GM12891 (cell line): ENCODE results near the gene XPC.

Experiments used
- DNase-seq: peaks from one replicate; pipeline ENCODE4 v3.0.0; 2011; ENCODE audit warnings: low spot score; ENCODE audit not compliant: insufficient read length
- FAIRE-seq: peaks from 2 replicates; lab custom pipeline; 2011; peaks lifted over from hg19 to GRCh38; lab: Jason Lieb, UNC
- PAX5 ChIP-seq: IDR thresholded peaks from 2 replicates; pipeline ENCODE4 v1.6.1; 2011; ENCODE audit warnings: low read length, moderate library complexity, mild to moderate bottlenecking; ENCODE audit not compliant: insufficient read depth, severe bottlenecking
- POLR2A ChIP-seq: IDR thresholded peaks from 2 replicates; pipeline ENCODE4 v1.6.1; 2011; ENCODE audit warnings: low read depth, low read length, control low read depth
- POLR2AphosphoS5 ChIP-seq: IDR thresholded peaks from 2 replicates; pipeline ENCODE4 v1.6.1; 2011; ENCODE audit warnings: low read depth, low read length, control low read depth
- POU2F2 ChIP-seq: IDR thresholded peaks from 2 replicates; pipeline ENCODE4 v1.6.1; 2011; ENCODE audit warnings: low read depth, mild to moderate bottlenecking, control low read depth, low read length, moderate library complexity
- SPI1 ChIP-seq: IDR thresholded peaks from 2 replicates; pipeline ENCODE4 v1.6.1; 2011; ENCODE audit warnings: low read depth, low read length, control low read depth
- TAF1 ChIP-seq: IDR thresholded peaks from 2 replicates; pipeline ENCODE4 v1.6.1; 2011; ENCODE audit warnings: low read depth, low read length, control low read depth

Gene XPC

GRCh38 chr3:14172496-14172895 lies 5.9 kb downstream of the XPC start:
- no peak for DNase-seq
- TF ChIP-seq SPI1 (no peak), POLR2A (no peak), PAX5 (no peak), POU2F2 (no peak), TAF1 (no peak), POLR2AphosphoS5 (no peak)
- no peak for FAIRE-seq

- FAIRE-seq (no peak), DNase-seq (no peak)
- no peak for TF ChIP-seq POU2F2
- TF ChIP-seq POLR2A: no peak
- TF ChIP-seq SPI1: no peak
- no peak for TF ChIP-seq POLR2AphosphoS5
- no peak for TF ChIP-seq PAX5
- TF ChIP-seq TAF1: no peak
Observed at GRCh38 chr3:14170531-14171159, 7.8 kb downstream of the XPC start.

GRCh38 chr3:14169871-14170270 lies 8.5 kb downstream of the XPC start:
- TF ChIP-seq POU2F2 (no peak), TAF1 (no peak), SPI1 (no peak), POLR2A (no peak), POLR2AphosphoS5 (no peak)
- FAIRE-seq: no peak
- no peak for DNase-seq

GRCh38 chr3:14169435-14169834 lies 9.0 kb downstream of the XPC start:
- FAIRE-seq (no peak), DNase-seq (no peak)
- TF ChIP-seq POU2F2: no peak
- no peak for TF ChIP-seq TAF1
- TF ChIP-seq SPI1: no peak
- TF ChIP-seq POLR2A: no peak
- TF ChIP-seq POLR2AphosphoS5: no peak
- no peak for TF ChIP-seq PAX5

- FAIRE-seq (no peak), DNase-seq (no peak)
- TF ChIP-seq POU2F2: no peak
- no peak for TF ChIP-seq SPI1
- no peak for TF ChIP-seq POLR2AphosphoS5
- no peak for TF ChIP-seq POLR2A
- TF ChIP-seq TAF1: no peak
- no peak for TF ChIP-seq PAX5
Observed at GRCh38 chr3:14166877-14167603, 11.4 kb downstream of the XPC start.

GRCh38 chr3:14162178-14162577 lies 16.2 kb downstream of the XPC start:
- DNase-seq (no peak), FAIRE-seq (no peak)
- TF ChIP-seq POLR2A: no peak
- TF ChIP-seq TAF1: no peak
- no peak for TF ChIP-seq PAX5
- TF ChIP-seq POU2F2: no peak
- TF ChIP-seq POLR2AphosphoS5: no peak
- TF ChIP-seq SPI1: no peak

- DNase-seq (no peak), FAIRE-seq (no peak)
- TF ChIP-seq SPI1 (no peak), POLR2AphosphoS5 (no peak), POLR2A (no peak), TAF1 (no peak), PAX5 (no peak), POU2F2 (no peak)
Observed at GRCh38 chr3:14161282-14161681, 17.1 kb downstream of the XPC start.

GRCh38 chr3:14159426-14159825 lies 19.0 kb downstream of the XPC start:
- TF ChIP-seq SPI1: no peak
- no peak for TF ChIP-seq PAX5
- TF ChIP-seq POU2F2: no peak
- TF ChIP-seq POLR2AphosphoS5: no peak
- TF ChIP-seq POLR2A: no peak
- no peak for FAIRE-seq
- DNase-seq: no peak

GRCh38 chr3:14158370-14158769 lies 20.0 kb downstream of the XPC start:
- no peak for DNase-seq
- no peak for FAIRE-seq
- no peak for TF ChIP-seq TAF1
- no peak for TF ChIP-seq PAX5
- TF ChIP-seq SPI1: no peak
- no peak for TF ChIP-seq POLR2AphosphoS5

- no peak for DNase-seq
Observed at GRCh38 chr3:14157951-14158350, 20.4 kb downstream of the XPC start.

More at GRCh38 chr3:14157951-14158350, 20.4 kb downstream of the XPC start:
- TF ChIP-seq POLR2AphosphoS5 (no peak), POLR2A (no peak), SPI1 (no peak), POU2F2 (no peak), TAF1 (no peak), PAX5 (no peak)
- FAIRE-seq: no peak
